GM15510 (cell line): Measurements from ENCODE around the gene AKAP6.

Source experiments
- POLR2A ChIP-seq: IDR thresholded peaks from 3 replicates; pipeline ENCODE4 v1.6.1; 2011; ENCODE audit warnings: borderline replicate concordance; ENCODE audit not compliant: insufficient read length; ENCODE audit errors: extremely low read depth

AKAP6 gene

GRCh38 chr14:32492457-32492856 is 163.4 kb downstream of the AKAP6 start:
- no peak for TF ChIP-seq POLR2A

- no peak for TF ChIP-seq POLR2A
Observed at GRCh38 chr14:32494609-32495434, 165.7 kb downstream of the AKAP6 start.

- no peak for TF ChIP-seq POLR2A
Observed at GRCh38 chr14:32495435-32495734, 166.3 kb downstream of the AKAP6 start.

- TF ChIP-seq POLR2A = no peak
Observed at GRCh38 chr14:32497248-32497647, 168.2 kb downstream of the AKAP6 start.

- no peak for TF ChIP-seq POLR2A
Observed at GRCh38 chr14:32507029-32507984, 178.2 kb downstream of the AKAP6 start.

- TF ChIP-seq POLR2A = no peak
Observed at GRCh38 chr14:32508281-32508680, 179.2 kb downstream of the AKAP6 start.

GRCh38 chr14:32509632-32510187 is 180.6 kb downstream of the AKAP6 start:
- TF ChIP-seq POLR2A = no peak

- no peak for TF ChIP-seq POLR2A
Observed at GRCh38 chr14:32510815-32511214, 181.7 kb downstream of the AKAP6 start.

GRCh38 chr14:32512348-32512747 is 183.2 kb downstream of the AKAP6 start:
- TF ChIP-seq POLR2A = no peak

- no peak for TF ChIP-seq POLR2A
Observed at GRCh38 chr14:32512813-32513212, 183.7 kb downstream of the AKAP6 start.

GRCh38 chr14:32513571-32514009 is 184.5 kb downstream of the AKAP6 start:
- TF ChIP-seq POLR2A = no peak

- TF ChIP-seq POLR2A = no peak
Observed at GRCh38 chr14:32514236-32514635, 185.1 kb downstream of the AKAP6 start.

- no peak for TF ChIP-seq POLR2A
Observed at GRCh38 chr14:32514681-32515080, 185.6 kb downstream of the AKAP6 start.

- no peak for TF ChIP-seq POLR2A
Observed at GRCh38 chr14:32524609-32525375, 195.7 kb downstream of the AKAP6 start.
